HG03135 (cell line): ENCODE measurements around the gene TF.

Source experiments
- ATAC-seq: cut with Tn5 transposase; IDR thresholded peaks from one replicate; pipeline ENCODE4 v1.9.1; 2021; ENCODE audit warnings: mild to moderate bottlenecking, moderate library complexity; ENCODE audit not compliant: unreplicated experiment

The TF gene

GRCh38 chr3:133833880-133834620, 87.9 kb downstream of the TF start:
- ATAC-seq = no peak

GRCh38 chr3:133834621-133835417, 88.6 kb downstream of the TF start:
- ATAC-seq = no peak

GRCh38 chr3:133835418-133835743, 89.2 kb downstream of the TF start:
- no peak for ATAC-seq

- no peak for ATAC-seq
Measured at GRCh38 chr3:133835961-133836360, 89.8 kb downstream of the TF start.

- ATAC-seq = no peak
Measured at GRCh38 chr3:133836497-133837158, 90.4 kb downstream of the TF start.

- no peak for ATAC-seq
Measured at GRCh38 chr3:133837487-133838295, 91.5 kb downstream of the TF start.

- ATAC-seq = no peak
Measured at GRCh38 chr3:133838296-133838789, 92.2 kb downstream of the TF start.

- ATAC-seq = no peak
Measured at GRCh38 chr3:133838916-133839800, 93.0 kb downstream of the TF start.

GRCh38 chr3:133840055-133840737, 94.0 kb downstream of the TF start:
- ATAC-seq = no peak

GRCh38 chr3:133840767-133841166, 94.6 kb downstream of the TF start:
- ATAC-seq = no peak

- no peak for ATAC-seq
Measured at GRCh38 chr3:133841196-133841595, 95.0 kb downstream of the TF start.

- no peak for ATAC-seq
Measured at GRCh38 chr3:133842158-133842557, 96.0 kb downstream of the TF start.

- ATAC-seq = no peak
Measured at GRCh38 chr3:133843634-133844033, 97.4 kb downstream of the TF start.

- no peak for ATAC-seq
Measured at GRCh38 chr3:133845127-133845526, 98.9 kb downstream of the TF start.
